ENCODE measurements around the gene MAPKBP1. TPM values are rescaled to one million over a fixed set of nuclear protein-coding genes. Genes with fewer than 3 reads are reported as not detected.

The MAPKBP1 gene
- total RNA-seq, 1 experiment from 2014 or later, result 16.2 TPM

GRCh38 chr15:41790169-41790568 is 15.9 kb downstream of the MAPKBP1 start:
- H3K27me3 ChIP-seq (replicated peaks; ENCODE audit: control insufficient read depth, insufficient read depth, low read length), result no peaks in the 10 kb centered on the region
- BruUV-seq (replicated peaks), result no TSS peak
- TF ChIP-seq, protein P1, sequence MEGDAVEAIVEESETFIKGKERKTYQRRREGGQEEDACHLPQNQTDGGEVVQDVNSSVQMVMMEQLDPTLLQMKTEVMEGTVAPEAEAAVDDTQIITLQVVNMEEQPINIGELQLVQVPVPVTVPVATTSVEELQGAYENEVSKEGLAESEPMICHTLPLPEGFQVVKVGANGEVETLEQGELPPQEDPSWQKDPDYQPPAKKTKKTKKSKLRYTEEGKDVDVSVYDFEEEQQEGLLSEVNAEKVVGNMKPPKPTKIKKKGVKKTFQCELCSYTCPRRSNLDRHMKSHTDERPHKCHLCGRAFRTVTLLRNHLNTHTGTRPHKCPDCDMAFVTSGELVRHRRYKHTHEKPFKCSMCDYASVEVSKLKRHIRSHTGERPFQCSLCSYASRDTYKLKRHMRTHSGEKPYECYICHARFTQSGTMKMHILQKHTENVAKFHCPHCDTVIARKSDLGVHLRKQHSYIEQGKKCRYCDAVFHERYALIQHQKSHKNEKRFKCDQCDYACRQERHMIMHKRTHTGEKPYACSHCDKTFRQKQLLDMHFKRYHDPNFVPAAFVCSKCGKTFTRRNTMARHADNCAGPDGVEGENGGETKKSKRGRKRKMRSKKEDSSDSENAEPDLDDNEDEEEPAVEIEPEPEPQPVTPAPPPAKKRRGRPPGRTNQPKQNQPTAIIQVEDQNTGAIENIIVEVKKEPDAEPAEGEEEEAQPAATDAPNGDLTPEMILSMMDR (IDR thresholded peaks at IDR 0.05; ENCODE audit: insufficient read depth in 1 of 2, low read depth in 1 of 2, low read length in 1 of 2, severe bottlenecking in 1 of 2, unreplicated experiment in 1 of 2), result no peak
- no peaks in the 10 kb centered on the region for H3K27me3 Mint-ChIP-seq (ENCODE audit: insufficient read depth, unreplicated experiment)
- intact Hi-C loops (cut with micrococcal nuclease; ENCODE audit: unreplicated experiment), result no loop called here
- no peak for DNase-seq
- peaks cover 8% of the 10 kb centered on the region for H3K36me3 Mint-ChIP-seq (ENCODE audit: insufficient read depth, unreplicated experiment)
- H3K4me1 ChIP-seq, result peaks cover 36% of the 10 kb centered on the region
- POLR2A ChIA-PET, result no interaction called here
- peak overlapping the region; percentile 39 for H3K27ac Mint-ChIP-seq (ENCODE audit: unreplicated experiment)
- CTCF ChIA-PET, result interaction anchor here (1.0 to 1.1 kb wide), 2 partner anchors 10 to 16 kb away, joined by 3 read pairs; partner anchors contain the start of gene MAPKBP1
- no peaks in the 10 kb centered on the region for H3K9me3 ChIP-seq
- no peaks in the 10 kb centered on the region for H3K9me3 Mint-ChIP-seq (ENCODE audit: unreplicated experiment)
- H3K4me3 Mint-ChIP-seq (ENCODE audit: unreplicated experiment), result no peak overlapping the region
- no peak overlapping the region for H3K4me3 ChIP-seq (ENCODE audit: low read depth, low read length)
- peaks cover 31% of the 10 kb centered on the region for H3K4me1 Mint-ChIP-seq (ENCODE audit: low read depth, unreplicated experiment)
- H3K36me3 ChIP-seq (ENCODE audit: control insufficient read depth, insufficient read depth, low read length), result no peaks in the 10 kb centered on the region

DNA sequence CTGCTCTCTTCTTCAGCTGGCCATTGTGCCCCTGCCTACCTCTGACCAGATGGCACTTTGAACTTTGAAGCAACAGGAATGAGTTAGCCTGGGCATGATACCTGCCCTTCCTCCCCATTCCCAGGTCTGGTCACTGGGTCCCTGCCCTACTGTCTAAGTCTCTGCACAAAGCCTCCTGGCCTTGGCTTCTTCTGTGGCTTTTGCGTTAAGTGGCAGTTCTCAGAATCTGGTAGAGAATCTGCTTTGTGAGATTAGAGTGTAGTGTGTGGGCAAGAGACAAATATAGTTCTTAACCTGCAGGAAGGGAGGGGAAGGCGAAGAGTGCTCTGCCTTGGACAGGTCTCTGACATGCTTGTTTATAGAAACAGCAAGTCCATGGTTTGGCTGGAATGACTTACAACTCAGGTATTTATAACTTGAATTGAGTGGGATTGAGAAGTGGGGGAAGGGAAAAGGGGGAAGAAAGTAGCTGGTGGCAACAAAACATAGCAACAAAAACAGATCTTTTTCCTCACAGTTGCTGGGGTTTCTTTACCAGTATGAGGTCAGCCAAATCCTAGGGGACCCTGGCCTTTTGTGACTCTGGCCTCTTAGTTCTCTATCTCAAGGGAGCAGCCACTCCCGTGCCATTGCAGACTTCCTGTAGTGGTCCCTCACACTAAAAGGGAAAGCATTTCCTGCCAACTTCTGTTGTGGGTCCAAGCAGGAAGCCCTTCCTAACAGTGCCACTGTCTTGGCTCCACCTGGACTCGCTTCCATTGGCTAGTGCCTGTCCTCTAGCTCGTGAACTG is 16.7 kb downstream of the MAPKBP1 start:
- Histone ChIP-seq H3K27me3 (replicated peaks; ENCODE audit: control insufficient read depth, insufficient read depth, low read length) (no peaks in the 10 kb centered on the region), H3K4me3 (ENCODE audit: low read depth, low read length) (no peak overlapping the region), H3K9me3 (no peaks in the 10 kb centered on the region), H3K36me3 (ENCODE audit: control insufficient read depth, insufficient read depth, low read length) (no peaks in the 10 kb centered on the region), H3K4me1 (peaks cover 36% of the 10 kb centered on the region)
- Mint-ChIP-seq H3K27me3 (ENCODE audit: insufficient read depth, unreplicated experiment) (no peaks in the 10 kb centered on the region), H3K4me1 (ENCODE audit: low read depth, unreplicated experiment) (peaks cover 31% of the 10 kb centered on the region), H3K9me3 (ENCODE audit: unreplicated experiment) (no peaks in the 10 kb centered on the region), H3K4me3 (ENCODE audit: unreplicated experiment) (no peak overlapping the region), H3K36me3 (ENCODE audit: insufficient read depth, unreplicated experiment) (peaks cover 5% of the 10 kb centered on the region), H3K27ac (ENCODE audit: unreplicated experiment) (peak overlapping the region; percentile 39)
- ChIA-PET CTCF (no interaction called here), POLR2A (interaction anchor here (0.7 kb wide), 1 partner anchor 53 kb away, joined by 3 read pairs; no protein-coding TSS in a partner anchor)
- intact Hi-C loops (cut with micrococcal nuclease; ENCODE audit: unreplicated experiment), result no loop called here
- no TSS peak for BruUV-seq (replicated peaks)
- no peak for DNase-seq
- TF ChIP-seq, protein P1 (IDR thresholded peaks at IDR 0.05; ENCODE audit: insufficient read depth in 1 of 2, low read depth in 1 of 2, low read length in 1 of 2, severe bottlenecking in 1 of 2, unreplicated experiment in 1 of 2), result no peak

DNA sequence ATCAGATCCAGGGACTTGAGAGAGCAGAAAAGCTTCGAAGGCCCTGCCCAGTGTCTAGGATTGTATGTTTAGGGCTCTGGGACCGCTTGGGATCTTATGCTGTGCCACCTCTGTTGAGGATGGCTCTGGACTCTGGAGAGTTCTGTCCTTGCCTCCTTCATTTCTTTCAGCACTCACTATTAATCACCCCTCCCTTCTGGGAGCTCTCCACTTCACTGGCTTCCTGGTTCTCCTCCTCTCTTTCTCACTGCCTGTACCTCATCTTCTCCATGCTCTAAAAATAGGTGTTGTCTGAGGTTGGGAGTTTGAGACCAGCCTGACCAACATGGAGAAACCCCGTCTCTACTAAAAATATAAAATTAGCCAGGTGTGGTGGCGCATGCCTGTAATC is 17.3 kb downstream of the MAPKBP1 start:
- POLR2A ChIA-PET, result interaction anchor here (0.7 kb wide), 1 partner anchor 52 kb away, joined by 3 read pairs; no protein-coding TSS in a partner anchor
- Histone ChIP-seq H3K4me3 (ENCODE audit: low read depth, low read length) (no peak overlapping the region), H3K4me1 (peaks cover 36% of the 10 kb centered on the region), H3K9me3 (no peaks in the 10 kb centered on the region), H3K27me3 (replicated peaks; ENCODE audit: control insufficient read depth, insufficient read depth, low read length) (no peaks in the 10 kb centered on the region), H3K36me3 (ENCODE audit: control insufficient read depth, insufficient read depth, low read length) (no peaks in the 10 kb centered on the region)
- no TSS peak for BruUV-seq (replicated peaks)
- CTCF ChIA-PET, result no interaction called here
- peaks cover 31% of the 10 kb centered on the region for H3K4me1 Mint-ChIP-seq (ENCODE audit: low read depth, unreplicated experiment)
- peak overlapping the region; percentile 39 for H3K27ac Mint-ChIP-seq (ENCODE audit: unreplicated experiment)
- TF ChIP-seq, protein P1 (IDR thresholded peaks at IDR 0.05; ENCODE audit: insufficient read depth in 1 of 2, low read depth in 1 of 2, low read length in 1 of 2, severe bottlenecking in 1 of 2, unreplicated experiment in 1 of 2), result no peak
- H3K36me3 Mint-ChIP-seq (ENCODE audit: insufficient read depth, unreplicated experiment), result peaks cover 5% of the 10 kb centered on the region
- H3K27me3 Mint-ChIP-seq (ENCODE audit: insufficient read depth, unreplicated experiment), result no peaks in the 10 kb centered on the region
- no peak overlapping the region for H3K4me3 Mint-ChIP-seq (ENCODE audit: unreplicated experiment)
- H3K9me3 Mint-ChIP-seq (ENCODE audit: unreplicated experiment), result no peaks in the 10 kb centered on the region
- intact Hi-C loops (cut with micrococcal nuclease; ENCODE audit: unreplicated experiment), result no loop called here
- DNase-seq, result no peak
